ENCODE data around the gene CGGBP1. TPM values are rescaled to one million over a fixed set of nuclear protein-coding genes. Genes with fewer than 3 reads are reported as not detected.

Gene CGGBP1
- total and polyA plus RNA-seq, 2 donors (not counting 3 experiments of a cell fraction or from before 2014, with no cell fraction given) = 33.1 to 69.7 TPM

- Histone ChIP-seq H3K27ac (ENCODE audit: insufficient read depth, low read depth, low read length) (peak overlapping the region; percentile 94), H3K4me2 (ENCODE audit: insufficient read depth, low read length) (peak overlapping the region; percentile 95), H2AFZ (ENCODE audit: low read depth, low read length) (peak overlapping the region; percentile 31), H3K27me3 (ENCODE audit: control insufficient read depth in 2 of 2, insufficient read depth in 2 of 2, low read length in 2 of 2) (no peaks in the 10 kb centered on the region), H3K9me1 (replicated peaks; ENCODE audit: control insufficient read depth, extremely low read depth, insufficient read depth, low read length) (no peaks in the 10 kb centered on the region), H4K20me1 (replicated peaks; ENCODE audit: control insufficient read depth, extremely low read depth, insufficient read depth, low read length) (peaks cover 12% of the 10 kb centered on the region), H3K9me3 (replicated peaks; ENCODE audit: control insufficient read depth, insufficient read depth, low read length) (no peaks in the 10 kb centered on the region), H3K79me2 (ENCODE audit: control insufficient read depth, insufficient read depth, low read length) (peaks cover 64% of the 10 kb centered on the region), H3K4me3 (replicated peaks in 1 of 3; ENCODE audit: insufficient read depth in 1 of 3, low read depth in 1 of 3, low read length in 3 of 3) (peak overlapping the region; percentile 55 to 98 (median 97)), H3K36me3 (ENCODE audit: control insufficient read depth in 2 of 2, extremely low read depth in 1 of 2, insufficient read depth in 2 of 2, low read length in 2 of 2) (peaks cover 4 to 8% of the 10 kb centered on the region in 2 experiments), H3K9ac (replicated peaks; ENCODE audit: extremely low read depth, insufficient read depth, low read length) (peak overlapping the region; percentile 94), H3K4me1 (ENCODE audit: control insufficient read depth, extremely low read depth, insufficient read depth, low read length) (peaks cover 29% of the 10 kb centered on the region)
- DNase-seq (ENCODE audit: low read depth, low spot score) (no peak), FAIRE-seq (no peak)
- no peak for TF ChIP-seq MYC (IDR thresholded peaks at IDR 0.05; ENCODE audit: low read depth, low read length)
- no peak for TF ChIP-seq CTCF (IDR thresholded peaks at IDR 0.05; ENCODE audit: extremely low read depth in 1 of 2, insufficient read depth in 1 of 2, low read depth in 1 of 2, low read length in 2 of 2)
- no peak for TF ChIP-seq GATA2 (IDR thresholded peaks at IDR 0.05; ENCODE audit: insufficient read depth, insufficient read length, low read depth, low read length)
- TF ChIP-seq POLR2A (IDR thresholded peaks at IDR 0.05; ENCODE audit: low read depth, low read length) = no peak
- TF ChIP-seq MAX (IDR thresholded peaks at IDR 0.05; ENCODE audit: insufficient read depth, insufficient read length) = no peak
- TF ChIP-seq FOS (IDR thresholded peaks at IDR 0.05; ENCODE audit: borderline replicate concordance, insufficient read depth, low read length) = no peak
- intact Hi-C loops (cut with micrococcal nuclease) = loop anchor here (1.0 kb wide), 2 partner anchors 14 to 27 kb away; no protein-coding TSS in a partner anchor
- dilution Hi-C loops (cut with MboI; ENCODE audit: extremely low pct_ligation_motif_present, low sequenced_read_pairs) = no loop called here
- CTCF ChIA-PET = interaction anchor here (1.0 to 5.4 kb wide), 4 partner anchors 26 to 55 kb away, joined by 3 to 30 read pairs (median 6); no protein-coding TSS in a partner anchor
- BruUV-seq (replicated peaks) = no TSS peak
- POLR2A ChIA-PET = interaction anchor here (0.8 to 1.9 kb wide), 4 partner anchors 9 to 91 kb away, joined by 3 to 10 read pairs (median 8); partner anchors contain the start of gene C3orf38
Observed at GRCh38 chr3:88058306-88058580, 562 bp downstream of the CGGBP1 start.

Data from endothelial cell of umbilical vein (primary cell).